Astrocyte of the cerebellum (primary cell): ENCODE results near the gene UXT.
"Not testable (repeated sequence)": the region's sequence is repeated elsewhere in the genome, so short reads cannot be mapped to it uniquely, and the experiment has no call there.

Source experiments
- DNase-seq: peaks from one replicate; pipeline ENCODE4 v3.0.0-alpha.2; 2011; ENCODE audit warnings: low read depth
- H3K4me3 ChIP-seq: 2 replicates; pipeline ENCODE4 v1.5.1; 2011; ENCODE audit warnings: mild to moderate bottlenecking, low read depth, low read length, moderate library complexity
- CTCF ChIP-seq: IDR thresholded peaks from 2 replicates; pipeline ENCODE4 v1.5.1; 2012; ENCODE audit warnings: low read length, low read depth, moderate library complexity, mild to moderate bottlenecking; ENCODE audit errors: missing control alignments
- in situ Hi-C: cut with HindIII; loops from 2 replicates; pipeline ENCODE4 v1.10.0; 2017; ENCODE audit warnings: low sequenced_read_pairs

The UXT gene

GRCh38 chrX:47687263-47687662, 28.3 kb upstream of the UXT start:
- no peak for DNase-seq
- no peak overlapping the region for H3K4me3 ChIP-seq
- TF ChIP-seq CTCF: no peak
- in situ Hi-C loops: no loop called here

GRCh38 chrX:47683829-47684205, 24.8 kb upstream of the UXT start:
- no peak for DNase-seq
- no peak overlapping the region for H3K4me3 ChIP-seq
- no peak for TF ChIP-seq CTCF
- in situ Hi-C loops: no loop called here

- TF ChIP-seq CTCF: no peak
- no peak for DNase-seq
- in situ Hi-C loops: no loop called here
- no peak overlapping the region for H3K4me3 ChIP-seq
Measured at GRCh38 chrX:47683184-47683828, 24.3 kb upstream of the UXT start.

DNA sequence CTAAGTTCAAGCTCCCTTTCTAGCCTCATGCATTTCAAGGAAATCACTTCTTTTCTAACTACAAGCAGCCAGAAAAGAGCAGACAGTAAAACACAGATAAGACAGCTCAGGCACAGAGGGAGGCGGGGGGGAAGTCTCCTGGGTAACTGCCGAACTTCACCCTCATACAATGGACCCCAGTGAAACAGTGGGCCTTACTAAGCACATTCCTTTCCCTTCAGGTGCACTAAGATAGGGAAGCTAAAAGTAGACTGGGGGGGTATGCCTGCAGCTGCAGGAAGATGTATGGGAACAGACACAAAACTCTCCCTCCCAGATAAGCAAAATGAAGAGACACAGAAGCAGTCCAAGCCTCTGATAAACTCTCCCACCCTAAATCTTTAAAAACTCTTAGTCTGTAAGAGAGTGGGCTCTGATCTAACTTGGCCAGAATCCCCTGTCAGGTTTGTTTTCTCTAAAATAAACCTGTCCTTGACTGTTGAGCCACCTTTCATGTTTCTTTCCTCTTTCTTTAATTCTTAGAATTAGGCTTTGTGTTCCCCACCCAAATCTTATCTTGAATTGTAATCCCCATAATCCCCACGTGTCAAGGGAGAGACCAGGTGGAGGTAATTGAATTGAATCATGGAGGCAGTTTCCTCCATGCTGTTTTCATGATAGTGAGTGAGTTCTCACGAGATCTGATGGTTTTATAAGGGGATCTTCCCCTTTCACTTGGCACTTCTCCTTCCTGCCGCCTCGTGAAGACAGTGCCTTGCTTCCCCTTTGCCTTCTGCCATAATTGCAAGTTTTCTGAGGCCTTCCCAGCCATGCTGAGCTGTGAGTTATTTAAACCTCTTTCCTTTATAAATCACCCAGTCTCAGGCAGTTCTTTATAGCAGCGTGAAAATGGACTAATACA, 17.2 kb upstream of the UXT start:
- in situ Hi-C loops: not testable (repeated sequence)

DNA sequence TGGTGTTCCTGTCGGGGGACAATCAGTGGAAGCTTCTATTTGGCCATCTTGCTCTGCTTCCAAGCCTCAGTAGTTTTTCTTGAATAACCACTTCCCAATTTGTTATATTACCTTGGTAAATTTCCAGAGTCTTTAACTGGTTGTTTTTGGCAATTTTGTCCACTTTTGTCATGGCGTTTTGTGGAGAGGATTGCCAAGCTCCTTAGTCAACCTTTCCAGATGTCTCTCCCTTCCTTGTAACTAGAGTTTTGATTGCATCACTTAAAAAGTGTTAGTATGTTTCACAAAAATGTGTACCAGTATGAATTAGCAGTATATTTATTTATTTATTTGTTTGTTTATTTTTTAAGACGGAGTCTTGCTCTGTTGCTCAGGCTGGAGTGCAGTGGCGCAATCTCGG, 15.8 kb upstream of the UXT start:
- no peak for DNase-seq
- no peak for TF ChIP-seq CTCF
- in situ Hi-C loops: no loop called here
- no peak overlapping the region for H3K4me3 ChIP-seq

More for the DNA sequence above, 17.2 kb upstream of the UXT start:
- not testable (repeated sequence) for DNase-seq, H3K4me3 ChIP-seq

DNA sequence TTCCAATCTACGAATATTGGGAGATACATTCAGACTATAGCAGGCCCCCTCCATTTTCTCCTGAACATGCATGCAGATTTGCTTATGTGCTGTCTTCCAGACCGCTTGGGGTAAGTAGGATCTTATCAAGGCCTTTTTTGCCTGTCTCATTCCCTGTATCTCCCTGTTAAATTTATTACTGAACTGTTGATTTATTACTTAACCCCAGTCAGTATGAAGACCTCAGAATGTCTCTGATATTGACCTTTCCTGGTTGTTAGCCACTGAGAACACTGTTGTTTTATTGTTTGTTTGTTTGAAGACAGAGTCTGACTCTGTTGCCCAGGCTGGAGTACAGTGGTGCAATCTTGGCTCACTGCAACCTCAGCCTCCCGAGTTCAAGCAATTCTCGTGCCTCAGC, 6.8 kb upstream of the UXT start:
- H3K4me3 ChIP-seq, in situ Hi-C loops, DNase-seq: not testable (repeated sequence)

DNA sequence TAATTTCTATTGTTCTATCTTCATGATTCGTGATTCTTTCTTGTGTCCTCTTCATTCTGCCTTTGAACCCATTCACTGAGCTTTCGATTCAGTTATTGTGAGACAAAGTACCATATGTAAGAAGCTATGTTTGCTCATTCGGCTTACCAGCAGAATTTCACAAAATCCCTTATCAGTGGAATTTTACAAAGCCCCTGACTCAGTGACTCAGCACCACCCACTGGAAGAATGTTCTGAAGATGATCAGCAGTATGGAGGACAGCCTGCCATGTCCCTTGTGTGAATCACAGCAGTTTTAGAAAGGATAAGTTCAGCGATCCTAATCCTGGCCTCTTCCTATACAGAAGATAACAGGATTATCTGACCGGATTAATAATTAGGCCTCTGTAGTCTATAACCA, 5.8 kb upstream of the UXT start:
- in situ Hi-C loops: no loop called here
- TF ChIP-seq CTCF: no peak
- DNase-seq: no peak
- no peak overlapping the region for H3K4me3 ChIP-seq
